Measurements from ENCODE around the gene IKZF1.

Gene IKZF1

DNA sequence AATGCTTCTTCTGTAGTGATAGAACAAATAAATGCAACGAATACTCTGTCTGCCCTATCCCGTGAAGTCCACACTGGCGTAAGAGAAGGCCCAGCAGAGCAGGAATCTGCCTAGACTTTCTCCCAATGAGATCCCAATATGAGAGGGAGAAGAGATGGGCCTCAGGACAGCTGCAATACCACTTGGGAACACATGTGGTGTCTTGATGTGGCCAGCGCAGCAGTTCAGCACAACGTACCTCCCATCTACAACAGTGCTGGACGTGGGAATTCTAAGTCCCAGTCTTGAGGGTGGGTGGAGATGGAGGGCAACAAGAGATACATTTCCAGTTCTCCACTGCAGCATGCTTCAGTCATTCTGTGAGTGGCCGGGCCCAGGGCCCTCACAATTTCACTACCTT is 99.9 kb downstream of the IKZF1 start:
- peak overlapping the region; percentile 72 for H3K4me2 ChIP-seq (ENCODE audit: low read length)
- peaks cover 68% of the 10 kb centered on the region for H3K4me1 ChIP-seq (ENCODE audit: low read length)

DNA sequence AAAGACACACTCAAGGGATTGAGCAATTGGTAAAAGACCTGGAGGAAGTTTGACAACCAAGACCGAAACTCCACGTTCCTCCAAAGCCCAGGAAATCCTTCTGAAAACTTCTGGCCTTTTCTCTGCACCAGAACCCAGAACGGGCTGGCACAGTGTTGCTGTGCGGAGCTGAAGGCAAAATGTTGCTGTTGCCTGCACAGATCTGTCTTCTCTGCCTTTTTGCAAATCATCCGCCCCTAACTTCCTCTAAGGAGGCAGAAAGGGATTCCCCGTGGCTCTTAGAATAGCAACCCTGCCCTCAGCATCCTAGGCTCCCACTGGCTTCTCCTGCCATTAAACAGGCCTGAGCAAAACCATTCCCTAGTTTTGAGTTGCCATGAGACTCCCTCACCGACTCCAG is 100.7 kb downstream of the IKZF1 start:
- peaks cover 77% of the 10 kb centered on the region for H3K4me1 ChIP-seq (ENCODE audit: low read length)
- peaks cover 19% of the 10 kb centered on the region for H4K20me1 ChIP-seq (ENCODE audit: insufficient read depth, low read length)
- peaks cover 33% of the 10 kb centered on the region for H3K79me2 ChIP-seq (ENCODE audit: low read length)
- peak overlapping the region; percentile 12; the same call in 1 of the 2 replicates for H3K9ac ChIP-seq (ENCODE audit: low read length)
- peak overlapping the region; percentile 60 for H3K27ac ChIP-seq (ENCODE audit: low read length)
- H2AFZ ChIP-seq (ENCODE audit: low read depth, low read length) = no peak overlapping the region
- no peaks in the 10 kb centered on the region for H3K9me3 ChIP-seq (ENCODE audit: insufficient read depth, low read length)
- peaks cover 46% of the 10 kb centered on the region for H3K36me3 ChIP-seq (replicated peaks; ENCODE audit: low read depth, low read length)
- TF ChIP-seq EZH2phosphoT487 (IDR thresholded peaks at IDR 0.05; ENCODE audit: low read depth) = no peak
- TF ChIP-seq, protein P1, sequence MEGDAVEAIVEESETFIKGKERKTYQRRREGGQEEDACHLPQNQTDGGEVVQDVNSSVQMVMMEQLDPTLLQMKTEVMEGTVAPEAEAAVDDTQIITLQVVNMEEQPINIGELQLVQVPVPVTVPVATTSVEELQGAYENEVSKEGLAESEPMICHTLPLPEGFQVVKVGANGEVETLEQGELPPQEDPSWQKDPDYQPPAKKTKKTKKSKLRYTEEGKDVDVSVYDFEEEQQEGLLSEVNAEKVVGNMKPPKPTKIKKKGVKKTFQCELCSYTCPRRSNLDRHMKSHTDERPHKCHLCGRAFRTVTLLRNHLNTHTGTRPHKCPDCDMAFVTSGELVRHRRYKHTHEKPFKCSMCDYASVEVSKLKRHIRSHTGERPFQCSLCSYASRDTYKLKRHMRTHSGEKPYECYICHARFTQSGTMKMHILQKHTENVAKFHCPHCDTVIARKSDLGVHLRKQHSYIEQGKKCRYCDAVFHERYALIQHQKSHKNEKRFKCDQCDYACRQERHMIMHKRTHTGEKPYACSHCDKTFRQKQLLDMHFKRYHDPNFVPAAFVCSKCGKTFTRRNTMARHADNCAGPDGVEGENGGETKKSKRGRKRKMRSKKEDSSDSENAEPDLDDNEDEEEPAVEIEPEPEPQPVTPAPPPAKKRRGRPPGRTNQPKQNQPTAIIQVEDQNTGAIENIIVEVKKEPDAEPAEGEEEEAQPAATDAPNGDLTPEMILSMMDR (IDR thresholded peaks at IDR 0.05; ENCODE audit: low read depth, low read length) = no peak
- H3K4me3 ChIP-seq (ENCODE audit: low read length) = peak overlapping the region; percentile 37; the same call in 1 of the 2 replicates
- no peaks in the 10 kb centered on the region for H3K27me3 ChIP-seq (ENCODE audit: low read depth, low read length)
- peak overlapping the region; percentile 72 for H3K4me2 ChIP-seq (ENCODE audit: low read length)

More for the DNA sequence above, 99.9 kb downstream of the IKZF1 start:
- Histone ChIP-seq H2AFZ (ENCODE audit: low read depth, low read length) (no peak overlapping the region), H3K36me3 (replicated peaks; ENCODE audit: low read depth, low read length) (peaks cover 54% of the 10 kb centered on the region), H3K27me3 (ENCODE audit: low read depth, low read length) (no peaks in the 10 kb centered on the region), H4K20me1 (ENCODE audit: insufficient read depth, low read length) (peaks cover 19% of the 10 kb centered on the region), H3K9ac (ENCODE audit: low read length) (no peak overlapping the region), H3K79me2 (ENCODE audit: low read length) (peaks cover 41% of the 10 kb centered on the region), H3K4me3 (ENCODE audit: low read length) (no peak overlapping the region), H3K27ac (ENCODE audit: low read length) (peak overlapping the region; percentile 60), H3K9me3 (ENCODE audit: insufficient read depth, low read length) (no peaks in the 10 kb centered on the region)
- TF ChIP-seq, protein P1 (IDR thresholded peaks at IDR 0.05; ENCODE audit: low read depth, low read length) = peak; percentile 16; the same call in 1 of the 2 replicates
- TF ChIP-seq EZH2phosphoT487 (IDR thresholded peaks at IDR 0.05; ENCODE audit: low read depth) = no peak

DNA sequence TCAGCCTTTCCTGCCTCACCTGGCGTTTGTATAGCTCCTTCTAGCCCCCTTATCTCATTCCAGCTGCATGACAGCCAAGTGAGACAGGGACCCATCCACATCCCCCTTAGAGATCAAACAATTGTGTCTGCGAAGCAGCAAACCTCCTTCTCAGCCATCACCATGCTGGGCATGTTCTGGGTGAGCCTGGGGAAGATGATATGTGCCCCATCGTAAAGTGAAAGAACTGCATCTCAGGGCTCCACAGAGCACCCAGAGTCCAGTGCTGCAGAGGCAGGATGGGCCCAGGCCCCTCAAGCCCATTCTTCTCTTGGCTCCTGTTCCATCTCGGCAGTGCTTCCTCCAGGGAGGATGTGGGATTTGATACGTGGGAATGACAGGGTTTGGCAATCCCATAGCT is 102.4 kb downstream of the IKZF1 start:
- H3K4me3 ChIP-seq (ENCODE audit: low read length) = no peak overlapping the region
- peaks cover 94% of the 10 kb centered on the region for H3K4me1 ChIP-seq (ENCODE audit: low read length)
- peaks cover 29% of the 10 kb centered on the region for H3K36me3 ChIP-seq (replicated peaks; ENCODE audit: low read depth, low read length)
- H3K79me2 ChIP-seq (ENCODE audit: low read length) = peaks cover 20% of the 10 kb centered on the region; the same call in 1 of the 2 replicates
- TF ChIP-seq EZH2phosphoT487 (IDR thresholded peaks at IDR 0.05; ENCODE audit: low read depth) = no peak
- TF ChIP-seq, protein P1 (IDR thresholded peaks at IDR 0.05; ENCODE audit: low read depth, low read length) = no peak
- H2AFZ ChIP-seq (ENCODE audit: low read depth, low read length) = no peak overlapping the region
- no peak overlapping the region for H3K9ac ChIP-seq (ENCODE audit: low read length)
- no peaks in the 10 kb centered on the region for H3K27me3 ChIP-seq (ENCODE audit: low read depth, low read length)
- H4K20me1 ChIP-seq (ENCODE audit: insufficient read depth, low read length) = peaks cover 19% of the 10 kb centered on the region
- peak overlapping the region; percentile 15 for H3K27ac ChIP-seq (ENCODE audit: low read length)
- no peaks in the 10 kb centered on the region for H3K9me3 ChIP-seq (ENCODE audit: insufficient read depth, low read length)
- H3K4me2 ChIP-seq (ENCODE audit: low read length) = peak overlapping the region; percentile 6

DNA sequence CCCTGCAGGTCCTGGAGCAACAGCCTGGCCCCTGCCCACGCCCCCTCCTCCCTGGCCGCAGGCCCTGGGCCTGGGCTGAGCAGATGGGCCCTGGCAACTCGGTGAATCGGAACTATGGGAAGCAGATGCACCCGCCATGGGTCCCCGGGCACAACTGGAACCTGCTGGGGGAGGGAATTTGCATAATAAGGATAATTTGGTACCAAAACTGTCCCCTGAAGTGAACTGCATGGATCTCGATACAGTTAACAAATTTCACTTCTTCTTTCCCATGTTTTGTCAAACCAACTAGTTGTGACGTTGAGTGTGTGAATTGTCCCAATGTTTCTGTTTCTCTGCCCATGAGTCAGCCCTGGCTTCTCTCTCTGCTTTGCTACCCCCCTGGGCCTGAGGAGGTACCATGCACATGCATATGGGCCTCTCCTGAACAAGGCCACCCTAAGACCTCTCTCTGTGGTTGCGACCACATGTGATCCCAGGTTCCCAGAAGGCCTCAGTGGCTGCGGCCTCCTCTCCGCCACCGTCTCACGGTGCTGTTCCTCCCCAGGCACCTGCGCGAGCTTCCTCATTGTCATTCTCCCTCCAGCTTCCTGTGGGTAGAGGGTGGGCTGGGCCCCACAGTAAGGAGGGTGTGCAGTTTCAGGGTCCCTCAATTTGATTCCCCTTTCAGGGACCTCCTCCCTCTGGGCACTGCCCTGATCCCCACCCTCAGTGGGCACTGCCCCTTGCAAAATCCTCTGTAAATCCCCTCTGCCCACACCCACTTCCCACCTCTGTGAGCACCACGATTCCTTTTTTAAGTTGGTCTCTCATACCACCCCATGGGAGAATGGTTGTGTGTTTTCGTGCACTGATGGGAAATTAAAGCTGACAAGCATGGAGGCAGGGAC is 105.6 kb downstream of the IKZF1 start:
- peaks cover under 1% of the 10 kb centered on the region for H3K36me3 ChIP-seq (replicated peaks; ENCODE audit: low read depth, low read length)
- peak overlapping the region; percentile 59 for H3K4me3 ChIP-seq (ENCODE audit: low read length)
- peaks cover 94% of the 10 kb centered on the region for H3K4me1 ChIP-seq (ENCODE audit: low read length)
- peak overlapping the region; percentile 73 for H3K4me2 ChIP-seq (ENCODE audit: low read length)
- peaks cover under 1% of the 10 kb centered on the region; the same call in 1 of the 2 replicates for H4K20me1 ChIP-seq (ENCODE audit: insufficient read depth, low read length)
- TF ChIP-seq, protein P1 (IDR thresholded peaks at IDR 0.05; ENCODE audit: low read depth, low read length) = no peak
- no peak for TF ChIP-seq EZH2phosphoT487 (IDR thresholded peaks at IDR 0.05; ENCODE audit: low read depth)
- no peak overlapping the region for H2AFZ ChIP-seq (ENCODE audit: low read depth, low read length)
- H3K27ac ChIP-seq (ENCODE audit: low read length) = peak overlapping the region; percentile 97
- H3K27me3 ChIP-seq (ENCODE audit: low read depth, low read length) = no peaks in the 10 kb centered on the region
- H3K79me2 ChIP-seq (ENCODE audit: low read length) = 0 out of 2 replicates have a peak, but pooled peaks cover under 1% of the 10 kb centered on the region
- H3K9ac ChIP-seq (ENCODE audit: low read length) = peak overlapping the region; percentile 71
- no peaks in the 10 kb centered on the region for H3K9me3 ChIP-seq (ENCODE audit: insufficient read depth, low read length)

All from OCI-LY3 (cell line).